ENCODE results near the gene CYTH2. TPM values are rescaled to one million over a fixed set of nuclear protein-coding genes. Genes with fewer than 3 reads are reported as not detected.

Gene CYTH2
- total RNA-seq, 1 donor from 2014 or later: 83.5 TPM

DNA sequence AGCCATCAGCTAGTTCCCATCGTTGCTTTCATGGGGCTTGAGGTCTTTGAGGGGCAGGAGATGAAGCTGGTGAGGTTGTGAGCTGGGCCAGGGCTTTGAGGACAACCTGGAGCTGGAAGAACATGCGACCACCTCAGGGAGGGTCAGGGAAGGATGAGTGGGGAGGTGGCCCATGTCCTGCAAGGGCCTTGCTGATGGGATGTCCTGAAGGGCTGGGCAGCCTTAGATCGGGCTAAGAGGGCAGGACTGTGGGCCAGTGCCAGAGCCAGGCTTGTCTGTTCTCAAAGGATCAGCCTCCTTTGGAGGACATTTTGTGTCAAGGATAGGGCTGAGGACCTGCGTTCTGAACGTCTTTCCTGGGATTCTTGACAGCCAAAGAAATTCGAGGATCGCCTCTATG, 10.5 kb downstream of the CYTH2 start:
- peaks cover 8 to 9% of the 10 kb centered on the region in 2 donors for H3K4me1 ChIP-seq
- intact Hi-C loops (cut with DNase I): loop anchor here (1.0 kb wide), 1 partner anchor 10 kb away; the partner anchor contains the start of gene CYTH2
- no peak overlapping the region for H3K4me3 ChIP-seq
- peaks cover 26 to 46% of the 10 kb centered on the region in 2 donors for H3K36me3 ChIP-seq
- no peak for DNase-seq (ENCODE audit: low spot score in 2 of 2)
- no peaks in the 10 kb centered on the region for H3K27me3 ChIP-seq
- H3K27ac ChIP-seq: peak overlapping the region; percentile 94 to 96
- no peak for TF ChIP-seq CTCF (IDR thresholded peaks at IDR 0.05)
- H3K9me3 ChIP-seq: no peaks in the 10 kb centered on the region

- H3K36me3 ChIP-seq: peaks cover 21 to 41% of the 10 kb centered on the region in 2 donors
- H3K9me3 ChIP-seq: no peaks in the 10 kb centered on the region
- peak overlapping the region; percentile 64 to 76 for H3K4me3 ChIP-seq
- TF ChIP-seq CTCF (IDR thresholded peaks at IDR 0.05): no peak
- peak overlapping the region; percentile 94 to 96 for H3K27ac ChIP-seq
- DNase-seq (ENCODE audit: low spot score in 2 of 2): peak in 1 of 2 donors; percentile 84
- H3K27me3 ChIP-seq: no peaks in the 10 kb centered on the region
- peaks cover 8 to 9% of the 10 kb centered on the region in 2 donors for H3K4me1 ChIP-seq
- intact Hi-C loops (cut with DNase I): loop anchor here (1.0 kb wide), 1 partner anchor 11 kb away; the partner anchor contains the start of gene CYTH2
These were observed 11.0 kb downstream of the CYTH2 start for GRCh38 chr19:48480183-48480557.

- DNase-seq (ENCODE audit: low spot score in 2 of 2): no peak
- Histone ChIP-seq H3K27ac (peak overlapping the region; percentile 94 to 96), H3K4me1 (peaks cover 8 to 9% of the 10 kb centered on the region in 2 donors), H3K4me3 (peak overlapping the region; percentile 64 to 76), H3K27me3 (no peaks in the 10 kb centered on the region), H3K9me3 (no peaks in the 10 kb centered on the region), H3K36me3 (peaks cover 15 to 34% of the 10 kb centered on the region in 2 donors)
- peak in 1 of 3 experiments; percentile 7 for TF ChIP-seq CTCF (IDR thresholded peaks at IDR 0.05)
- intact Hi-C loops (cut with DNase I): loop anchor here (1.0 kb wide), 1 partner anchor 12 kb away; the partner anchor contains the start of gene CYTH2
These were observed 11.7 kb downstream of the CYTH2 start for GRCh38 chr19:48480558-48481500.

DNA sequence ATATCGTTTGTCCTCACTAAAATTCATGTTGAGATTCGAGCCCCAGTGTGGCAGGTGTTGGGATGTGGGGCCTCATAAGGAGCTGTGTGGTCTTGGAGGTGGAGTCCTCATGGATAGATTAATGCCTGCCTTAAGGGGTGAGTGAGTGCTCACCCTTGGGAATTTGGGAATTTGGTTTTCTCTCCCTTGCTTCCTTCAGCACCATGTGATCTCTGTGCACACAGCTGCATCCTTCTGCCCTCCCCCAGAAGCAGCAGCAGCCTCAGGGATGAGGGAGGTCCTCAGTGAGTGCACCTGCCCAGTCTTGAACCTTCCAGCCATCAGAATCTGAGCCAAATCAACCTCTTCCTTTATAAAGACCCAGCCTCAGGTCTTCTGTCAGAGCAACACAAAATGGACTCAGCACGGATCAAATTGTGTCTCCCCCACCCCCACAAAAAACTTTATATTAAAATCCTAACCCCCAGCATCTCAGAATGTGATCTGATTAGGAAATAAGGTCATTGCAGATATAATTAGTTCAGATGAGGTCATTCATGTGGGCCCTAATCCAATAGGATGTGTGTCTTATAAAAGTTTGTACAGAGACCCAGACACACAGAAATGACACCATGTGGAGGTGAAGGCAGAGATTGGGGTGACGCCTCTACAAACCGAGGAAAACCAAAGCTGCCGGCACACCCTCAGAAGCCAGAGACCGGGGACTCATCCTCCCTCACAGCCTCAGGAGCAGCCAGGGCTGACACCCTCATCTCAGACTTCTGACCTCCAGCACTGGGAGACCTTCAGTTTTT, 12.9 kb downstream of the CYTH2 start:
- Histone ChIP-seq H3K36me3 (peaks cover 9 to 22% of the 10 kb centered on the region in 2 donors), H3K27me3 (no peaks in the 10 kb centered on the region), H3K27ac (no peak overlapping the region), H3K9me3 (no peaks in the 10 kb centered on the region), H3K4me3 (no peak overlapping the region), H3K4me1 (peaks cover 8 to 9% of the 10 kb centered on the region in 2 donors)
- no peak for DNase-seq (ENCODE audit: low spot score in 2 of 2)
- intact Hi-C loops (cut with DNase I): no loop called here
- no peak for TF ChIP-seq CTCF (IDR thresholded peaks at IDR 0.05)

DNA sequence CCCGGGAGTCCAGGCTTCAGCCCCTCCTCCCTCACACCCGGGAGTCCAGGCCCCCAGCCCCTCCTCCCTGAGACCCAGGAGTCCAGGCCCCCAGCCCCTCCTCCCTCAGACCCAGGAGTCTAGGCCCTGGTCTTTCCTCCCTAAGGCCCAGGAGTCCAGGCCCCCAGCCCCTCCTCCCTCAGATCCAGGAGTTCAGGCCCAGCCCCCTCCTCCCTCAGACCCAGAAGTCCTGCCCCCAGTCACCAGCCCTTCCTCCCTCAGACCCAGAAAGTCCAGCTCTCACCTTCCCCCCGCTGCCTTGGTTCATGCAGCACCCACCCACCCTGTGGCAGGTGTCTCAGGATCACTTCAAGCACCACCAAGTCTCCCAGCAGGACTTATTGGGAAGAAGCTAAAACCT, 14.1 kb downstream of the CYTH2 start:
- Histone ChIP-seq H3K36me3 (peaks cover 1 to 9% of the 10 kb centered on the region in 2 donors), H3K4me1 (peaks cover 9 to 15% of the 10 kb centered on the region in 2 donors), H3K27ac (no peak overlapping the region), H3K27me3 (no peaks in the 10 kb centered on the region), H3K9me3 (no peaks in the 10 kb centered on the region), H3K4me3 (no peak overlapping the region)
- DNase-seq (ENCODE audit: low spot score in 2 of 2): no peak
- intact Hi-C loops (cut with DNase I): no loop called here
- TF ChIP-seq CTCF (IDR thresholded peaks at IDR 0.05): no peak

Data from ascending aorta (tissue), 2 donors.